ENCODE results near the gene LIPM.
"Not testable (repeated sequence)": the region's sequence is repeated elsewhere in the genome, so short reads cannot be mapped to it uniquely, and the experiment has no call there.

LIPM gene

GRCh38 chr10:88803641-88804040, 1.1 kb downstream of the LIPM start:
- no peak for DNase-seq

- DNase-seq, result no peak
Observed at GRCh38 chr10:88804083-88804812, 1.7 kb downstream of the LIPM start.

- DNase-seq, result no peak
Observed at GRCh38 chr10:88805361-88805760, 2.8 kb downstream of the LIPM start.

GRCh38 chr10:88805924-88806323, 3.4 kb downstream of the LIPM start:
- DNase-seq, result no peak

GRCh38 chr10:88809621-88810020, 7.1 kb downstream of the LIPM start:
- no peak for DNase-seq

GRCh38 chr10:88810196-88810961, 7.8 kb downstream of the LIPM start:
- DNase-seq, result peak; percentile 64

GRCh38 chr10:88813200-88813599, 10.7 kb downstream of the LIPM start:
- no peak for DNase-seq

GRCh38 chr10:88819290-88819689, 16.8 kb downstream of the LIPM start:
- DNase-seq, result no peak

- DNase-seq, result peak; percentile 23
Observed at GRCh38 chr10:88820748-88821401, 18.3 kb downstream of the LIPM start.

GRCh38 chr10:88826388-88826787, 23.9 kb downstream of the LIPM start:
- no peak for DNase-seq

GRCh38 chr10:88827671-88828070, 25.1 kb downstream of the LIPM start:
- DNase-seq, result no peak

- no peak for DNase-seq
Observed at GRCh38 chr10:88828310-88828709, 25.8 kb downstream of the LIPM start.

- DNase-seq, result no peak
Observed at GRCh38 chr10:88830643-88831268, 28.2 kb downstream of the LIPM start.

- DNase-seq, result peak; percentile 66
Observed at GRCh38 chr10:88831709-88832108, 29.2 kb downstream of the LIPM start.

GRCh38 chr10:88832376-88832775, 29.8 kb downstream of the LIPM start:
- DNase-seq, result no peak

GRCh38 chr10:88833156-88833555, 30.6 kb downstream of the LIPM start:
- no peak for DNase-seq

GRCh38 chr10:88833723-88834122, 31.2 kb downstream of the LIPM start:
- DNase-seq, result peak; percentile 22

- peak; percentile 87 for DNase-seq
Observed at GRCh38 chr10:88835096-88835909, 32.8 kb downstream of the LIPM start.

- no peak for DNase-seq
Observed at GRCh38 chr10:88835910-88836221, 33.3 kb downstream of the LIPM start.

GRCh38 chr10:88837632-88838031, 35.1 kb downstream of the LIPM start:
- DNase-seq, result not testable (repeated sequence)

- no peak for DNase-seq
Observed at GRCh38 chr10:88838766-88839350, 36.3 kb downstream of the LIPM start.

GRCh38 chr10:88840104-88840503, 37.6 kb downstream of the LIPM start:
- DNase-seq, result no peak

Measured in CD4-positive, alpha-beta T cell treated with Interleukin-12 subunit alpha and Interleukin-12 subunit beta, for 1 hour (primary cell).